ENCODE measurements around the gene ZWILCH. TPM values are rescaled to one million over a fixed set of nuclear protein-coding genes. Genes with fewer than 3 reads are reported as not detected.

Gene ZWILCH
- total and polyA plus RNA-seq, 4 donors = 1.5 to 11.3 (median 2.9) TPM

DNA sequence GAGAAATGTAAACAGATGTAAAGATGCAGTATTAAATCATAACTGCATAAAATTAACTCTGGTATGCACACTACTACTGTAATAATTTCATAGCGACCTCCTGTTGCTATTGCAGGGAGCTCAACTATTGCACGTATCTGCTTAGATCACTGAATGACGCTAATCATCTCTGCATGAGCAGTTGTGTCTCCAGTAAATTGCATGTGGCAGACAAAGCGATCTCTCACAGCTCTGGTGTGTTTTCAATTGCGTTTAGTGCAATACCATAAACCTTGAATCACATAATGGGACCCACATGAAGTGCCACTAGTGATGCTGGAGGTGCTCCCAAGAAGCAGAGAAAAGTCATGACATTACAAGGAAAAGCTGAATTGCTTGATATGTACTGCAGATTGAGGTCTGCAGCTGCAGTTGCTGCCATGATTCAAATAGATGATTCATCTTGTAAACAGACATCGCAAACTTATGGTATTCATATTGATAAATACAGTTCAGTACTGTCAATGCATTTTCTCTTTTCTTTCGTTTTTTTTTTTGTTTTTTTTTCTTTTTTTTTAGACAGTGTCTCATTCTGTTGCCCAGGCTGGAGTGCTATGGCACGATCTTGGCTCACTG, 90.9 kb downstream of the ZWILCH start:
- Histone ChIP-seq H3K9me3 (ENCODE audit: control insufficient read depth in 4 of 4, low read length in 3 of 4) (no peaks in the 10 kb centered on the region), H3K27me3 (ENCODE audit: control insufficient read depth in 4 of 4, insufficient read depth in 4 of 4, low read length in 3 of 4) (no peaks in the 10 kb centered on the region), H3K4me1 (ENCODE audit: control insufficient read depth in 4 of 4, insufficient read depth in 4 of 4, low read length in 3 of 4) (peaks cover 1 to 6% (median 2%) of the 10 kb centered on the region in 4 donors), H3K36me3 (ENCODE audit: control insufficient read depth in 4 of 4, insufficient read depth in 3 of 4, low read depth in 1 of 4, low read length in 3 of 4) (no peaks in the 10 kb centered on the region), H3K9ac (ENCODE audit: low read depth in 1 of 2, low read length in 2 of 2) (no peak overlapping the region), H3K27ac (ENCODE audit: low read depth in 1 of 2, low read length in 2 of 2) (no peak overlapping the region), H3K4me3 (ENCODE audit: low read depth in 1 of 3, low read length in 3 of 3) (no peak overlapping the region)
- no peak for DNase-seq (ENCODE audit: low spot score)
- 81% methylated on average over 8 of the region's 8 CpGs for WGBS
- TF ChIP-seq FOXA2 (IDR thresholded peaks at IDR 0.05) (no peak), HNF4G (IDR thresholded peaks at IDR 0.05) (no peak), RXRA (IDR thresholded peaks at IDR 0.05) (no peak), NR2F2 (IDR thresholded peaks at IDR 0.05) (no peak)
- TF ChIP-seq, protein P1, sequence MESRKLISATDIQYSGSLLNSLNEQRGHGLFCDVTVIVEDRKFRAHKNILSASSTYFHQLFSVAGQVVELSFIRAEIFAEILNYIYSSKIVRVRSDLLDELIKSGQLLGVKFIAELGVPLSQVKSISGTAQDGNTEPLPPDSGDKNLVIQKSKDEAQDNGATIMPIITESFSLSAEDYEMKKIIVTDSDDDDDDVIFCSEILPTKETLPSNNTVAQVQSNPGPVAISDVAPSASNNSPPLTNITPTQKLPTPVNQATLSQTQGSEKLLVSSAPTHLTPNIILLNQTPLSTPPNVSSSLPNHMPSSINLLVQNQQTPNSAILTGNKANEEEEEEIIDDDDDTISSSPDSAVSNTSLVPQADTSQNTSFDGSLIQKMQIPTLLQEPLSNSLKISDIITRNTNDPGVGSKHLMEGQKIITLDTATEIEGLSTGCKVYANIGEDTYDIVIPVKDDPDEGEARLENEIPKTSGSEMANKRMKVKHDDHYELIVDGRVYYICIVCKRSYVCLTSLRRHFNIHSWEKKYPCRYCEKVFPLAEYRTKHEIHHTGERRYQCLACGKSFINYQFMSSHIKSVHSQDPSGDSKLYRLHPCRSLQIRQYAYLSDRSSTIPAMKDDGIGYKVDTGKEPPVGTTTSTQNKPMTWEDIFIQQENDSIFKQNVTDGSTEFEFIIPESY (IDR thresholded peaks at IDR 0.05) = no peak

DNA sequence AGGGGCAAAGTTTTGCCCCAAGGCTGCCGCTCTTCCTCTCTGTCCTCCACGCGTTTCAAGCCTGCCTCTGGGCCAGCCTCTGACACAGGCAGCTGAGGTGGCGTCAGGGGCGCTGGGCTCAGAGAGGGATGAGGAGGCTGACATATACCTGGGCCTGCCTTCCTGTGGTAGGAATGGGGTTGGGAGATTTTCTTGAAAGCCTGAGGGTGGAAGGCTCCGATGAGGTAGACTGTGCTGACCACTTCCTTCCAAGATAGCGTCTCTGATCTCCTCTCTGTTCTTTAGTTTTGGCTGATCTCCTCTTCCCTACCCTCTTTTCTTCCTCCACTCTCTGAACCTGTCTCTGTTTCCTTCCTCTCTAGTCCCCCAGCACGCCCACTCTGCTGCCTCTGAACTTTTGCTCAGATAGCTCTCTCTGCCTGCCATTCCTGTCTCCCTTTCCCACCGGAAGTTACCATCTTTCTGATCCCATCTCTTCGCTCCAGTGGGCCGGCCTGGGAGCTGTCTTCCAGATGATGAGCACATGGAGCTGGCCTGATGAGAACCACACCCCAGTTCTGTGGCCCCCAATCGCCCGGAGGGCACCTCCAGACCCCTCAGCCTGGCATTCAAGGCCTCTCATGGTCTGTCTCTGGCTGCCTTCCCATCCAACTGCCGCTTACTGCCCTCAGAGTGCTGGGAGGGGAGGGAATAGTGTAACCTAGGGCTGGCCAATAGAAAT, 93.1 kb downstream of the ZWILCH start:
- H3K4me3 ChIP-seq (ENCODE audit: low read depth in 1 of 3, low read length in 3 of 3) = no peak overlapping the region
- no peak overlapping the region for H3K27ac ChIP-seq (ENCODE audit: low read depth in 1 of 2, low read length in 2 of 2)
- peaks cover 0 to under 1% (median 0%) of the 10 kb centered on the region in 4 donors for H3K4me1 ChIP-seq (ENCODE audit: control insufficient read depth in 4 of 4, insufficient read depth in 4 of 4, low read length in 3 of 4)
- no peak for TF ChIP-seq HNF4A (conservative IDR thresholded peaks at IDR 0.05)
- TF ChIP-seq, protein P2, sequence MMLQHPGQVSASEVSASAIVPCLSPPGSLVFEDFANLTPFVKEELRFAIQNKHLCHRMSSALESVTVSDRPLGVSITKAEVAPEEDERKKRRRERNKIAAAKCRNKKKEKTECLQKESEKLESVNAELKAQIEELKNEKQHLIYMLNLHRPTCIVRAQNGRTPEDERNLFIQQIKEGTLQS (IDR thresholded peaks at IDR 0.05) = no peak
- no peak for TF ChIP-seq SP1 (IDR thresholded peaks at IDR 0.05)
- TF ChIP-seq, protein P3, sequence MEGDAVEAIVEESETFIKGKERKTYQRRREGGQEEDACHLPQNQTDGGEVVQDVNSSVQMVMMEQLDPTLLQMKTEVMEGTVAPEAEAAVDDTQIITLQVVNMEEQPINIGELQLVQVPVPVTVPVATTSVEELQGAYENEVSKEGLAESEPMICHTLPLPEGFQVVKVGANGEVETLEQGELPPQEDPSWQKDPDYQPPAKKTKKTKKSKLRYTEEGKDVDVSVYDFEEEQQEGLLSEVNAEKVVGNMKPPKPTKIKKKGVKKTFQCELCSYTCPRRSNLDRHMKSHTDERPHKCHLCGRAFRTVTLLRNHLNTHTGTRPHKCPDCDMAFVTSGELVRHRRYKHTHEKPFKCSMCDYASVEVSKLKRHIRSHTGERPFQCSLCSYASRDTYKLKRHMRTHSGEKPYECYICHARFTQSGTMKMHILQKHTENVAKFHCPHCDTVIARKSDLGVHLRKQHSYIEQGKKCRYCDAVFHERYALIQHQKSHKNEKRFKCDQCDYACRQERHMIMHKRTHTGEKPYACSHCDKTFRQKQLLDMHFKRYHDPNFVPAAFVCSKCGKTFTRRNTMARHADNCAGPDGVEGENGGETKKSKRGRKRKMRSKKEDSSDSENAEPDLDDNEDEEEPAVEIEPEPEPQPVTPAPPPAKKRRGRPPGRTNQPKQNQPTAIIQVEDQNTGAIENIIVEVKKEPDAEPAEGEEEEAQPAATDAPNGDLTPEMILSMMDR (IDR thresholded peaks at IDR 0.05; ENCODE audit: low read depth, low read length, missing input control) = no peak
- no peak for TF ChIP-seq TAF1 (conservative IDR thresholded peaks at IDR 0.05)
- TF ChIP-seq YY1 (IDR thresholded peaks at IDR 0.05) = no peak
- TF ChIP-seq, protein P4, sequence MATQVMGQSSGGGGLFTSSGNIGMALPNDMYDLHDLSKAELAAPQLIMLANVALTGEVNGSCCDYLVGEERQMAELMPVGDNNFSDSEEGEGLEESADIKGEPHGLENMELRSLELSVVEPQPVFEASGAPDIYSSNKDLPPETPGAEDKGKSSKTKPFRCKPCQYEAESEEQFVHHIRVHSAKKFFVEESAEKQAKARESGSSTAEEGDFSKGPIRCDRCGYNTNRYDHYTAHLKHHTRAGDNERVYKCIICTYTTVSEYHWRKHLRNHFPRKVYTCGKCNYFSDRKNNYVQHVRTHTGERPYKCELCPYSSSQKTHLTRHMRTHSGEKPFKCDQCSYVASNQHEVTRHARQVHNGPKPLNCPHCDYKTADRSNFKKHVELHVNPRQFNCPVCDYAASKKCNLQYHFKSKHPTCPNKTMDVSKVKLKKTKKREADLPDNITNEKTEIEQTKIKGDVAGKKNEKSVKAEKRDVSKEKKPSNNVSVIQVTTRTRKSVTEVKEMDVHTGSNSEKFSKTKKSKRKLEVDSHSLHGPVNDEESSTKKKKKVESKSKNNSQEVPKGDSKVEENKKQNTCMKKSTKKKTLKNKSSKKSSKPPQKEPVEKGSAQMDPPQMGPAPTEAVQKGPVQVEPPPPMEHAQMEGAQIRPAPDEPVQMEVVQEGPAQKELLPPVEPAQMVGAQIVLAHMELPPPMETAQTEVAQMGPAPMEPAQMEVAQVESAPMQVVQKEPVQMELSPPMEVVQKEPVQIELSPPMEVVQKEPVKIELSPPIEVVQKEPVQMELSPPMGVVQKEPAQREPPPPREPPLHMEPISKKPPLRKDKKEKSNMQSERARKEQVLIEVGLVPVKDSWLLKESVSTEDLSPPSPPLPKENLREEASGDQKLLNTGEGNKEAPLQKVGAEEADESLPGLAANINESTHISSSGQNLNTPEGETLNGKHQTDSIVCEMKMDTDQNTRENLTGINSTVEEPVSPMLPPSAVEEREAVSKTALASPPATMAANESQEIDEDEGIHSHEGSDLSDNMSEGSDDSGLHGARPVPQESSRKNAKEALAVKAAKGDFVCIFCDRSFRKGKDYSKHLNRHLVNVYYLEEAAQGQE (IDR thresholded peaks at IDR 0.05) = no peak
- H3K36me3 ChIP-seq (ENCODE audit: control insufficient read depth in 4 of 4, insufficient read depth in 3 of 4, low read depth in 1 of 4, low read length in 3 of 4) = no peaks in the 10 kb centered on the region
- H3K9ac ChIP-seq (ENCODE audit: low read depth in 1 of 2, low read length in 2 of 2) = no peak overlapping the region
- WGBS = 74% methylated on average over 14 of the region's 14 CpGs
- no peak for DNase-seq (ENCODE audit: low spot score)
- H3K9me3 ChIP-seq (ENCODE audit: control insufficient read depth in 4 of 4, low read length in 3 of 4) = no peaks in the 10 kb centered on the region
- H3K27me3 ChIP-seq (ENCODE audit: control insufficient read depth in 4 of 4, insufficient read depth in 4 of 4, low read length in 3 of 4) = no peaks in the 10 kb centered on the region

Small RNA genes within 50 kb of the gene (small RNA-seq; reads per million reads assigned to genes)
- gene MIR4512 (not detected), gene RF01159 (not detected), gene SNORD16 (not detected), gene SNORD18A (not detected), gene SNORD18B (not detected), gene SNORD18C (not detected)

Other genes with a start within 250 kb of the ZWILCH start
- 10 to 100 TPM; 17.2 to 40.2 TPM for gene DIS3L, start 211.8 kb upstream of the ZWILCH start, total RNA-seq
- gene DIS3L, start 211.8 kb upstream of the ZWILCH start, polyA plus RNA-seq = 10 to 100 TPM in 1 of 2 donors, 1 to 10 TPM in 1; 9.9 to 14.2 TPM
- 1 to 10 TPM; 2.4 to 5.9 TPM for gene TIPIN, start 148.6 kb upstream of the ZWILCH start, total RNA-seq
- 1 to 10 TPM; 2.2 to 2.7 TPM for gene TIPIN, start 148.6 kb upstream of the ZWILCH start, polyA plus RNA-seq
- gene MAP2K1, start 118.4 kb upstream of the ZWILCH start, total RNA-seq = 10 to 100 TPM; 14.3 to 24.6 TPM
- 10 to 100 TPM; 24.1 to 30.2 TPM for gene MAP2K1, start 118.4 kb upstream of the ZWILCH start, polyA plus RNA-seq
- gene SNAPC5, start 7.6 kb upstream of the ZWILCH start, total RNA-seq = 10 to 100 TPM; 11.3 to 21.4 TPM
- 10 to 100 TPM; 22.7 to 24.9 TPM for gene SNAPC5, start 7.6 kb upstream of the ZWILCH start, polyA plus RNA-seq
- gene RPL4, start 471 bp upstream of the ZWILCH start, total RNA-seq = 1,000 to 10,000 TPM; 1,530 to 1,638 TPM
- 1,000 to 10,000 TPM in 1 of 2 donors, 100 to 1,000 TPM in 1; 323 to 1,351 TPM for gene RPL4, start 471 bp upstream of the ZWILCH start, polyA plus RNA-seq
- gene LCTL, start 60.7 kb downstream of the ZWILCH start, total RNA-seq = not detected
- gene LCTL, start 60.7 kb downstream of the ZWILCH start, polyA plus RNA-seq = under 1 TPM in 1 of 2 donors, not detected in 1; 0.13 TPM
- gene SMAD6, start 196.9 kb downstream of the ZWILCH start, total RNA-seq = 10 to 100 TPM; 14.1 to 15.1 TPM
- gene SMAD6, start 196.9 kb downstream of the ZWILCH start, polyA plus RNA-seq = 1 to 10 TPM; 1.2 to 7.9 TPM